Gastroesophageal sphincter (tissue), 3 donors: Measurements from ENCODE around the gene OSBPL1A.

Source experiments
- EP300 ChIP-seq: sonication (generic); formaldehyde crosslinking; IDR thresholded peaks from one replicate; pipeline ENCODE4 v1.6.1; 2017; ENCODE audit warnings: antibody characterized with exemption, mild to moderate bottlenecking
- POLR2A ChIP-seq, 2 donors: fragments of 450-650 bp; IDR thresholded peaks; one replicate each; pipeline ENCODE4 v1.6.1; 2017; ENCODE audit warnings: antibody characterized with exemption in 2 of 2, mild to moderate bottlenecking in 2 of 2, moderate library complexity in 1 of 2
- TF ChIP-seq, protein P1 (sequence below), 4 experiments: fragments of 200-600 bp in 2 of 4; fragments of 450-650 bp in 2 of 4; sonication (generic) in 1 of 4; IDR thresholded peaks; one replicate each; pipeline ENCODE4 v1.5.1; 2017 to 2019; ENCODE audit warnings: antibody characterized with exemption in 4 of 4, mild to moderate bottlenecking in 2 of 4, moderate library complexity in 2 of 4

DNA sequence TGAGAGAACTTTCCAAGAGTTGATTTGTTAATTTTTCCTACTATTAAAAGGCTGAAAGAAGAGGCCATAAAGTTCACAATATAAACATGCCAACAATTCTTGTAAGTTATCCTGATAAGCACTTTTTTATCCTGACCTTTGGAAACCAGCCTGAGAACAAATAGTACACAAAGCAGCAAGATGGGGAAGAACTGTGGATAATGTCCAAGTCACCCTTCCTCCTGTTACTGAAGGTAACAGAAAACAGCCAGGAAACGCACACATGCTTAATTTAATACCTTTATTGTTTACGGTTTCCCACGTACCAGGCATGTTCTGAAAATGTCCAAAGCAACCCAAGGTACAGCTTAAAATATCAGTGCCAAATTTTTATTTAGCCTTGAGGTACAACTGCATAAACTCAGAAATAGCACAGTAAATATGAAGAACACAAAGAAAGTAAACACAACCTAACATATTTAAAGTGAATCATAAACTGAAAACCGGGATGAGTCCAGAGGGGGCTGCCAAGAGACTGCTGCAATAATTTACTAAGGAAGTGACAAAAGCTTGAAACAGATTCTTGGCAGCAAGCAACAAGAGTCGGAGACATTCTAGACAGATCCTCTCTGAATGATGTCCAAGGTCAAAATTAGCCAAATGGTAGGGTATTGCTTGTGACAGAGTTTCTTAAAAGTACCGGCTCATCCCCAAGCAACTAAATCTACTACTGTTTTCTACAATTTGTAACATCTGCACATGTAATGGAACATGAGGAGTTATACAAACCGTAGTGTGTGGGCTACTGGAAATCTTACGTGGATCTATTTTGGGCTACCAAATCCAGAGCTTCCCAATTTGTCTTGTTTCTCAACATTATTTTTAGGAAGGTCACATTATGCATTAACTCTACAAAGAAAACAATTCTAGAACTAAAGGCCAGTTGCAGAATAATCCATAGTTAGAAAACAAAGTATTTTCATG lies 165.6 kb downstream of the OSBPL1A start:
- TF ChIP-seq, protein P1, sequence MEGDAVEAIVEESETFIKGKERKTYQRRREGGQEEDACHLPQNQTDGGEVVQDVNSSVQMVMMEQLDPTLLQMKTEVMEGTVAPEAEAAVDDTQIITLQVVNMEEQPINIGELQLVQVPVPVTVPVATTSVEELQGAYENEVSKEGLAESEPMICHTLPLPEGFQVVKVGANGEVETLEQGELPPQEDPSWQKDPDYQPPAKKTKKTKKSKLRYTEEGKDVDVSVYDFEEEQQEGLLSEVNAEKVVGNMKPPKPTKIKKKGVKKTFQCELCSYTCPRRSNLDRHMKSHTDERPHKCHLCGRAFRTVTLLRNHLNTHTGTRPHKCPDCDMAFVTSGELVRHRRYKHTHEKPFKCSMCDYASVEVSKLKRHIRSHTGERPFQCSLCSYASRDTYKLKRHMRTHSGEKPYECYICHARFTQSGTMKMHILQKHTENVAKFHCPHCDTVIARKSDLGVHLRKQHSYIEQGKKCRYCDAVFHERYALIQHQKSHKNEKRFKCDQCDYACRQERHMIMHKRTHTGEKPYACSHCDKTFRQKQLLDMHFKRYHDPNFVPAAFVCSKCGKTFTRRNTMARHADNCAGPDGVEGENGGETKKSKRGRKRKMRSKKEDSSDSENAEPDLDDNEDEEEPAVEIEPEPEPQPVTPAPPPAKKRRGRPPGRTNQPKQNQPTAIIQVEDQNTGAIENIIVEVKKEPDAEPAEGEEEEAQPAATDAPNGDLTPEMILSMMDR (IDR thresholded peaks at IDR 0.05) = no peak
- no peak for TF ChIP-seq POLR2A (IDR thresholded peaks at IDR 0.05)
- TF ChIP-seq EP300 = no peak
